ENCODE results near the gene ATP2A1.
"Not testable (repeated sequence)": the region's sequence is repeated elsewhere in the genome, so short reads cannot be mapped to it uniquely, and the experiment has no call there.

Gene ATP2A1

GRCh38 chr16:28876973-28877654 lies 1.2 kb upstream of the ATP2A1 start:
- no peak for TF ChIP-seq MYC (IDR thresholded peaks at IDR 0.05; ENCODE audit: low read depth, low read length)
- peak; percentile 79 for DNase-seq (ENCODE audit: low read depth)
- no peak overlapping the region for H3K4me3 ChIP-seq (ENCODE audit: low read depth, low read length)

DNA sequence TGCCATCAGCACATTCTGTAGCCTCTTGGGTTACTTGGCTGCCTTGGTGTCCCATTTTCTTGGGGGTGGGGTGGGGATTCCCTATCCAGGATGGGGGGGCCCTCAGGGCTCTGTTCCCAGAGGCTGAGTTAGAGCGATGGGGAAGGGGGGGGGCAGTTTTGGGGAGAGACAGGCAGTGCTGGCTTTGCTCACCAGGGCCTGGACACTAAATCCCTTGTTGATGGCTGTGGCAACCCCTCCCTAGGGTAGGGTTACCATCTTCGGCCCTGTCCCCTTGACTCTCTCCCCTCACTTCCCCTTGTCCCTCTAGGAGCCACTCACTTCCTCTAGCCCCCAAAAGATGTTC lies 660 bp upstream of the ATP2A1 start:
- no peak for DNase-seq (ENCODE audit: low read depth)
- TF ChIP-seq, protein P1, sequence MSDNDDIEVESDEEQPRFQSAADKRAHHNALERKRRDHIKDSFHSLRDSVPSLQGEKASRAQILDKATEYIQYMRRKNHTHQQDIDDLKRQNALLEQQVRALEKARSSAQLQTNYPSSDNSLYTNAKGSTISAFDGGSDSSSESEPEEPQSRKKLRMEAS (IDR thresholded peaks at IDR 0.05; ENCODE audit: low read depth, low read length) = no peak
- no peak for TF ChIP-seq POLR2A (IDR thresholded peaks at IDR 0.05; ENCODE audit: extremely low read depth, insufficient read length)
- TF ChIP-seq CTCF (IDR thresholded peaks at IDR 0.05; ENCODE audit: low read depth, low read length) = no peak
- no peak for TF ChIP-seq MYC (IDR thresholded peaks at IDR 0.05; ENCODE audit: low read depth, low read length)
- no peak overlapping the region for H3K4me3 ChIP-seq (ENCODE audit: low read depth, low read length)

GRCh38 chr16:28879261-28879840 lies 1.1 kb downstream of the ATP2A1 start:
- H3K4me3 ChIP-seq (ENCODE audit: low read depth, low read length) = peak overlapping the region; percentile 62
- DNase-seq (ENCODE audit: low read depth) = no peak
- TF ChIP-seq, protein P1 (IDR thresholded peaks at IDR 0.05; ENCODE audit: low read depth, low read length) = no peak

DNA sequence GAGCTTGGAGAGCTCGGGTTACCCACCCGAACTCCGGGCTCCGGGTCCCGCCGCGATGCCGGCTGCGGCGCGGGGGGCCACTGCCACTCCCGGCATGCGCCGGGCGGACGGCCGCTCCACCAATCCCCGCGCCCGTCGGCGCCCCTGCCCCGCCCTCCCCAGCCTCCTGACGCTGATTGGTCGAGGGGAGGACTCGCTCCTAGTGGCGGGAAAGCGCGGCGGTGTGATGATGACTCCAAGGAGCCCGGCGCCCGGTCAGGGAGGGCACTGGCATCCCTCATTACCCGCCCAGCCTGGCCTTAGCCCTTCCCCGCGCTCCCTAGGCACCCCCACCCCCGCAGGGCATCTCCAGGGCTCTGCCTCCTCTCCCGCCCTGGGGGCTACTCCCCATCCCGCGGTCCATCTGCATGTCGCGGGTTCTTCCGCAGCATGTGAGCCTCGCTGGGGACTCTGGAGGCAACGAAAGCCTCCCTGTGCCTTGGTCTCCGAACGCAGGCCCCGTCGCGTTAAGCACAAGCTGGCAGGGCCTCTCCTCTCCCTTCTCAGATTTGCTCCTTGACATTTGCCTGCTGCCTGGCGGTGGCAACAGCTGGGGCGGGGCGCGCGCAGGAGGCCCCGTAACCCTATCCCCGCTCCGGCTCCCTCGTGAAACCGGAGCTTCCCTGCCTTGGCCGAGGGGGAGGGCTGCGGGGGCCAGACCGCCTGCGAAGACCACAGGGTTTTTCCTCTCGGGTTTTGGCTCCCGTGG lies 1.7 kb downstream of the ATP2A1 start:
- peak overlapping the region; percentile 62 for H3K4me3 ChIP-seq (ENCODE audit: low read depth, low read length)

DNA sequence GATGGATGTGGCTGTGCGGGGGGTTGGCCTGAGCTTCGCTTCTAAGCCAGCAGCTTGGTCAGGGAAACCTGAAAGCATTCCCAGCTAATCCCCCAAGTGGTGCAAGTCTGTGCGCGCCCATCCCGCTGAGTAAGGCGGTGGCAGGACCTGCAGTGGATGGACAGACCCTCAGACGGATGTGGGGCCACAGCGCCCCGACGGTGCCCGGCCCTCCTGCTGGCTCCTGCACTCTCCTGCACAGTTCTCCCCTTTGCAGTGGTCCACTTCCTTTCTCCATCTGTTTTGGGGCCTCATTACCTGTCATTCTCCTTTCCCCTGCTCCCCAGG lies 2.3 kb downstream of the ATP2A1 start:
- DNase-seq (ENCODE audit: low read depth) = no peak
- H3K4me3 ChIP-seq (ENCODE audit: low read depth, low read length) = no peak overlapping the region
- no peak for TF ChIP-seq CTCF (IDR thresholded peaks at IDR 0.05; ENCODE audit: low read depth, low read length)
- TF ChIP-seq, protein P1 (IDR thresholded peaks at IDR 0.05; ENCODE audit: low read depth, low read length) = no peak
- TF ChIP-seq POLR2A (IDR thresholded peaks at IDR 0.05; ENCODE audit: extremely low read depth, insufficient read length) = no peak
- TF ChIP-seq MYC (IDR thresholded peaks at IDR 0.05; ENCODE audit: low read depth, low read length) = no peak

More for the DNA sequence above, 1.7 kb downstream of the ATP2A1 start:
- TF ChIP-seq CTCF (IDR thresholded peaks at IDR 0.05; ENCODE audit: low read depth, low read length) = no peak
- TF ChIP-seq, protein P1 (IDR thresholded peaks at IDR 0.05; ENCODE audit: low read depth, low read length) = no peak
- no peak for TF ChIP-seq POLR2A (IDR thresholded peaks at IDR 0.05; ENCODE audit: extremely low read depth, insufficient read length)
- no peak for TF ChIP-seq MYC (IDR thresholded peaks at IDR 0.05; ENCODE audit: low read depth, low read length)
- peak; percentile 78 for DNase-seq (ENCODE audit: low read depth)

DNA sequence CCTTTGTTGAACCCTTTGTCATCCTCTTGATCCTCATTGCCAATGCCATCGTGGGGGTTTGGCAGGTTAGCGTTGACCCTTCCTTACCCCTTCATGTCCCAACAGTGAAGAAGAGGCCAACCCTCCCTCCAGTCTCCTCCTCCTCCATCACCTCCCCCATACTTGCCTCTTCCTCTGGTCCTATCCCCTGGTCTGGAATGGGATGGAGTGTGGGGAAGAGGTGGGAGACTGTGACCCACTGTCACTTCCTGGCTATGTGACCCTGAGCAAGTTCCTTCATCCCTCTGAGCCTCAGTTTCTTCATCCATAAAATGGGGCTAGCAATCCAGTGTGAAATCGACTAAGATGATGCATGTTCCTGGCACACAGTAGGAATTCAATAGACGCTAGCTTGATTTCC lies 2.7 kb downstream of the ATP2A1 start:
- TF ChIP-seq, protein P1 (IDR thresholded peaks at IDR 0.05; ENCODE audit: low read depth, low read length) = no peak
- TF ChIP-seq CTCF (IDR thresholded peaks at IDR 0.05; ENCODE audit: low read depth, low read length) = no peak
- no peak for TF ChIP-seq POLR2A (IDR thresholded peaks at IDR 0.05; ENCODE audit: extremely low read depth, insufficient read length)
- TF ChIP-seq MYC (IDR thresholded peaks at IDR 0.05; ENCODE audit: low read depth, low read length) = no peak
- no peak overlapping the region for H3K4me3 ChIP-seq (ENCODE audit: low read depth, low read length)
- DNase-seq (ENCODE audit: low read depth) = no peak

DNA sequence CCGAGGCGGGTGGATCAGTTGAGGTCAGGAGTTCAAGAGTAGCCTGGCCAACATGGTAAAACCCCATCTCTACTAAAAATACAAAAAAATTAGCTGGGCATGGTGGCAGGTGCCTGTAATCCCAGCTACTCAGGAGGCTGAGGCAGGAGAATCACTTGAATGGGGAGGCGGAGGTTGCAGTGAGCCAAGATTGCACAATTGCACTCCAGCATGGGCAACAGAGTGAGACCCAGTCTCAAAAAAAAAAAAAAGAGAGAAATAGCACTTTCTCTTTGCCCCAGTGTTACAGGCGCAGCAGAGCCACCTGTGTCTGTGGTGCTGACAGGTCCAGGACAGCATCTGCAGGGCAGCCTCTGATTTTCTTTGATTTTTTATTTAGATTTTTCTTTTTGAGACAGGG lies 3.3 kb downstream of the ATP2A1 start:
- DNase-seq (ENCODE audit: low read depth); H3K4me3 ChIP-seq (ENCODE audit: low read depth, low read length): not testable (repeated sequence)
